H1 (cell line): ENCODE results near the gene IL27RA. TPM values are rescaled to one million over a fixed set of nuclear protein-coding genes. Genes with fewer than 3 reads are reported as not detected.

Experiments used
- CTCF ChIA-PET: fragments of 300-600 bp; sonication (Branson Sonifier 250); formaldehyde crosslinking; loops from one replicate; lab custom pipeline; 2021; ENCODE audit not compliant: partially characterized antibody; lab: Charles Lee
- POLR2A ChIA-PET: fragments of 300-600 bp; sonication (Branson Sonifier 250); formaldehyde crosslinking; loops from one replicate; lab custom pipeline; 2021; ENCODE audit warnings: inconsistent platforms; ENCODE audit not compliant: partially characterized antibody; lab: Charles Lee
- DNase-seq, 2 experiments: peaks; one replicate each; pipeline versions ENCODE4 v3.0.0 to v3.0.0-alpha.2; 2010 to 2022; ENCODE audit warnings: low spot score in 2 of 2, low read depth in 1 of 2, mixed read lengths in 1 of 2
- FAIRE-seq: peaks from 2 replicates; lab custom pipeline; 2011; peaks lifted over from hg19 to GRCh38; lab: Jason Lieb, UNC
- H2AFZ ChIP-seq: 2 replicates; pipeline ENCODE4 v1.8.1; 2012; ENCODE audit warnings: low read length, inconsistent platforms
- H2AK5ac ChIP-seq: 2 replicates; pipeline ENCODE4 v1.6.1; 2013; ENCODE audit warnings: low read depth, low read length
- H2BK120ac ChIP-seq: replicated peaks from 2 replicates; pipeline ENCODE3; 2013; ENCODE audit warnings: low read depth, low read length, inconsistent platforms
- H2BK12ac ChIP-seq: 2 replicates; pipeline ENCODE4 v1.6.1; 2013; ENCODE audit warnings: low read depth, low read length
- H2BK15ac ChIP-seq: 2 replicates; pipeline ENCODE4 v1.6.1; 2013; ENCODE audit warnings: low read length
- H2BK20ac ChIP-seq: 2 replicates; pipeline ENCODE4 v1.6.1; 2013; ENCODE audit warnings: low read length
- H2BK5ac ChIP-seq: 2 replicates; pipeline ENCODE4 v1.6.1; 2013; ENCODE audit warnings: low read depth, low read length
- H3K14ac ChIP-seq: 2 replicates; pipeline ENCODE4 v1.6.1; 2013; ENCODE audit warnings: inconsistent platforms; ENCODE audit not compliant: insufficient read length
- H3K18ac ChIP-seq: 2 replicates; pipeline ENCODE4 v1.6.1; 2013; ENCODE audit warnings: low read length; ENCODE audit errors: extremely low read depth
- H3K23ac ChIP-seq: 2 replicates; pipeline ENCODE4 v1.6.1; 2013; ENCODE audit warnings: inconsistent platforms; ENCODE audit not compliant: insufficient read length
- H3K23me2 ChIP-seq: 2 replicates; pipeline ENCODE4 v1.6.1; 2013; ENCODE audit warnings: low read depth, low read length
- H3K27ac ChIP-seq: 2 replicates; pipeline ENCODE4 v1.6.1; 2011; ENCODE audit warnings: low read depth, low read length, inconsistent platforms
- H3K27me3 ChIP-seq, 4 experiments: replicated peaks in 1 of 4; 1 replicate in 1 of 4; 2 replicates in 3 of 4; pipeline versions ENCODE4 v1.6.1 to v1.8.1; 2011 to 2013; ENCODE audit warnings: low read length in 3 of 4, mild to moderate bottlenecking in 3 of 4, inconsistent platforms in 2 of 4, mixed read lengths in 2 of 4, moderate library complexity in 1 of 4; ENCODE audit not compliant: control insufficient read depth in 3 of 4, insufficient read depth in 3 of 4; ENCODE audit errors: extremely low read depth in 1 of 4
- H3K36me3 ChIP-seq, 4 experiments: 2 replicates each; pipeline versions ENCODE4 v1.6.1 to v1.8.1; 2011 to 2013; ENCODE audit warnings: mild to moderate bottlenecking in 4 of 4, low read length in 3 of 4, moderate library complexity in 2 of 4, control low read depth in 1 of 4, inconsistent platforms in 1 of 4; ENCODE audit not compliant: insufficient read depth in 4 of 4, control insufficient read depth in 2 of 4
- H3K4ac ChIP-seq: replicated peaks from 2 replicates; pipeline ENCODE3; 2013; ENCODE audit warnings: low read length, low read depth, mixed read lengths, inconsistent platforms; ENCODE audit not compliant: insufficient read length
- H3K4me1 ChIP-seq, 4 experiments: replicated peaks in 1 of 4; 1 replicate in 1 of 4; 2 replicates in 3 of 4; pipeline versions ENCODE4 v1.6.1 to v1.8.1; 2011 to 2013; ENCODE audit warnings: low read length in 3 of 4, inconsistent platforms in 2 of 4, mixed read lengths in 1 of 4; ENCODE audit not compliant: insufficient read depth in 4 of 4, control insufficient read depth in 3 of 4
- H3K4me2 ChIP-seq, 2 experiments: 2 replicates each; pipeline versions ENCODE4 v1.6.1 to v1.8.1; 2011 to 2013; ENCODE audit warnings: low read depth in 2 of 2, low read length in 2 of 2, control low read depth in 1 of 2, inconsistent platforms in 1 of 2, mild to moderate bottlenecking in 1 of 2; ENCODE audit not compliant: insufficient read depth in 1 of 2
- H3K4me3 ChIP-seq, 4 experiments: fragments of 200-600, 300-600 bp in 1 of 4; sonication (generic), shearing (Covaris generic), sonication (Bioruptor Twin) in 1 of 4; 2 replicates each; pipeline versions ENCODE4 v1.5.1 to v1.8.1; 2011 to 2016; ENCODE audit warnings: low read length in 4 of 4, low read depth in 3 of 4, control low read depth in 2 of 4, inconsistent platforms in 2 of 4, mild to moderate bottlenecking in 2 of 4, mixed read lengths in 1 of 4, moderate library complexity in 1 of 4; ENCODE audit not compliant: insufficient read depth in 2 of 4; ENCODE audit errors: extremely low read depth in 1 of 4
- H3K56ac ChIP-seq: replicated peaks from 2 replicates; pipeline ENCODE3; 2013; ENCODE audit warnings: low read depth, mild to moderate bottlenecking, mixed read lengths, low read length, inconsistent platforms; ENCODE audit not compliant: insufficient read length
- H3K79me1 ChIP-seq: 2 replicates; pipeline ENCODE4 v1.6.1; 2013; ENCODE audit warnings: low read depth, low read length, control low read depth
- H3K79me2 ChIP-seq, 2 experiments: 2 replicates each; pipeline versions ENCODE4 v1.6.1 to v1.8.1; 2012 to 2013; ENCODE audit warnings: low read length in 2 of 2, mild to moderate bottlenecking in 2 of 2, inconsistent platforms in 1 of 2; ENCODE audit not compliant: insufficient read depth in 2 of 2, control insufficient read depth in 1 of 2
- H3K9ac ChIP-seq, 4 experiments: replicated peaks in 1 of 4; 1 replicate in 1 of 4; 2 replicates in 3 of 4; pipeline versions ENCODE4 v1.6.1 to v1.8.1; 2011 to 2013; ENCODE audit warnings: low read depth in 3 of 4, low read length in 3 of 4, control low read depth in 2 of 4, mild to moderate bottlenecking in 2 of 4, moderate library complexity in 2 of 4, inconsistent platforms in 1 of 4; ENCODE audit errors: extremely low read depth in 1 of 4
- H3K9me3 ChIP-seq, 2 experiments: 2 replicates each; pipeline versions ENCODE4 v1.6.1 to v1.8.1; 2012 to 2013; ENCODE audit warnings: mild to moderate bottlenecking in 2 of 2, moderate library complexity in 2 of 2, control low read depth in 1 of 2, inconsistent platforms in 1 of 2, low read depth in 1 of 2, low read length in 1 of 2, mixed read lengths in 1 of 2; ENCODE audit not compliant: insufficient read depth in 2 of 2
- H4K20me1 ChIP-seq, 2 experiments: replicated peaks in 1 of 2; 2 replicates each; pipeline versions ENCODE3 to v1.8.1; 2011 to 2013; ENCODE audit warnings: inconsistent platforms in 2 of 2, low read length in 2 of 2, mild to moderate bottlenecking in 1 of 2; ENCODE audit not compliant: insufficient read depth in 2 of 2, control insufficient read depth in 1 of 2
- H4K5ac ChIP-seq: 2 replicates; pipeline ENCODE4 v1.6.1; 2013; ENCODE audit warnings: low read length, low read depth, mixed read lengths, inconsistent platforms; ENCODE audit not compliant: insufficient read length
- H4K8ac ChIP-seq: 2 replicates; pipeline ENCODE4 v1.8.0; 2013; ENCODE audit warnings: mild to moderate bottlenecking, moderate library complexity, low read length, inconsistent platforms; ENCODE audit not compliant: insufficient read depth; ENCODE audit errors: extremely low read depth
- H4K91ac ChIP-seq: replicated peaks from 2 replicates; pipeline ENCODE3; 2013; ENCODE audit warnings: low read length, mixed read lengths, inconsistent platforms; ENCODE audit not compliant: insufficient read length
- ATF2 ChIP-seq: IDR thresholded peaks from 2 replicates; pipeline ENCODE4 v1.6.1; 2012; ENCODE audit warnings: low read length, inconsistent platforms
- SAP30 ChIP-seq: fragments of 300-600 bp; sonication (generic); IDR thresholded peaks from 2 replicates; pipeline ENCODE4 v1.7.1; 2012; ENCODE audit warnings: low read length, moderate library complexity, mild to moderate bottlenecking, inconsistent platforms; ENCODE audit not compliant: insufficient read depth, insufficient replicate concordance
- WGBS, 2 experiments: shearing (Covaris generic) in 1 of 2; methylation state at CpG; one replicate each; pipeline versions ENCODE4 v1.1.6 to v1.1.7; 2013 to 2015; ENCODE audit warnings: low lambda C conversion rate in 2 of 2, mixed read lengths in 2 of 2, inconsistent platforms in 1 of 2, low coverage in 1 of 2, missing lambda C conversion rate in 1 of 2; ENCODE audit not compliant: insufficient replicate concordance in 2 of 2, insufficient coverage in 1 of 2, insufficient read length in 1 of 2; ENCODE audit errors: extremely low coverage in 1 of 2, missing lambda C conversion rate in 1 of 2; 5-methylcytosine and 5-hydroxymethylcytosine counted together
- polyA plus RNA-seq, 7 experiments: library from polyadenylated mRNA; depleted of rRNA in 3 of 7; stranded (reverse) in 5 of 7; unstranded in 2 of 7; fragments of >200 nt in 5 of 7; fragments of 200-250 nt in 2 of 7; gene quantifications; 1 replicate in 5 of 7; 2 replicates in 1 of 7; 4 replicates in 1 of 7; pipeline versions ENCODE4 v1.2.1 to v1.2.3, GENCODE V29; 2011 to 2013; ENCODE audit warnings: missing spikeins in 2 of 7, mixed read lengths in 2 of 7
- total RNA-seq: library from RNA; stranded (reverse); fragmentation: NEBNext Ultra II Directional; extraction: Animal tissue kit (Norgen Biotek cat#: 25700); gene quantifications from 2 replicates; pipeline ENCODE4 v1.2.1, GENCODE V29; 2021
- TF ChIP-seq, protein P1 (sequence below): IDR thresholded peaks from 2 replicates; pipeline ENCODE4 v1.6.1; 2011; ENCODE audit warnings: low read depth, mild to moderate bottlenecking, low read length; ENCODE audit not compliant: insufficient read depth

Gene IL27RA
- total and polyA plus RNA-seq, 2 of the 8 experiments (the other 6 are each of a cell fraction or from before 2014, with no cell fraction given), result 9.9 to 14.7 TPM

DNA sequence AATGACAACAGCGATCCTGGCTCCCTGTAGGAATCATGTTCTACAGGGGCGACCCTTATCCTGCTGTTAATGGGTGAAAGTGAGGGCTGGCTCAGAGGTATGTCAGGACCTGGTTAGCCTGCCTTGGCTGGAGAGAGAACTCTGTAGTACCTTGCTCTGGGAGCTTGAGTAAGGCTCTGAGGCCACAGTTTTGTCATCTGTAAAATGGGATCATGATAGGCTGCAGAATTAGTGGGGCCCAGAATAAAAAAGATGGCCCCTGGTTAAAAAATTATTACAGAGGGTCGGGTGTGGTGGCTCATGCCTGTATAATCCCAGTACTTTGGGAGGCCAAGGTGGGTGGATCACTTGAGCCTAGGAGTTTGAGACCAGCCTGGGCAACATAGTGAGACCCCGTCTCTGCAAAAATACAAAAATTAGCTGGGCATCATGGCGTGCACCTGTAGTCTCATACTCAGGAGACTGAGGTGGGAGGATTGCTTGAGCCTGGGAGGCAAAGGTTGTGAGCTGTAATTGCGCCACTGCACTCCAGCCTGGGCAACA lies 69.5 kb downstream of the IL27RA start:
- H4K8ac ChIP-seq, result no peak overlapping the region
- no peak overlapping the region for H3K14ac ChIP-seq
- H3K4me3 ChIP-seq, result no peak overlapping the region
- WGBS, 2 experiments, result 84% methylated on average over 6 of the region's 6 CpGs; no CpG with 5 or more reads in 1 of the 2 experiments
- CTCF ChIA-PET, result interaction anchor here (0.6 to 5.3 kb wide), 4 partner anchors 9 to 371 kb away, joined by 3 to 40 read pairs (median 5); a partner anchor contains a TSS
- no peak overlapping the region for H3K9ac ChIP-seq
- no peak overlapping the region for H4K91ac ChIP-seq
- no peak overlapping the region for H3K23ac ChIP-seq
- no peak overlapping the region for H3K4me2 ChIP-seq
- H2BK12ac ChIP-seq, result no peak overlapping the region
- H3K18ac ChIP-seq, result no peak overlapping the region
- peaks cover 0 to 8% of the 10 kb centered on the region in 2 experiments for H4K20me1 ChIP-seq
- no peak overlapping the region for H2BK5ac ChIP-seq
- POLR2A ChIA-PET, result interaction anchor here (1.5 kb wide), 1 partner anchor 10 kb away, joined by 6 read pairs; a partner anchor contains a TSS
- no peak overlapping the region for H3K56ac ChIP-seq
- H2AK5ac ChIP-seq, result no peak overlapping the region
- FAIRE-seq (no peak), DNase-seq (no peak)
- H3K23me2 ChIP-seq, result no peaks in the 10 kb centered on the region
- no peak overlapping the region for H3K27ac ChIP-seq
- no peak overlapping the region for H2BK15ac ChIP-seq
- no peak overlapping the region for H3K4ac ChIP-seq
- H3K79me1 ChIP-seq, result no peaks in the 10 kb centered on the region
- H3K4me1 ChIP-seq, result no peaks in the 10 kb centered on the region
- no peaks in the 10 kb centered on the region for H3K36me3 ChIP-seq
- H2BK120ac ChIP-seq, result no peak overlapping the region
- no peaks in the 10 kb centered on the region for H3K9me3 ChIP-seq
- no peak overlapping the region for H2BK20ac ChIP-seq
- H3K79me2 ChIP-seq, result no peaks in the 10 kb centered on the region
- H2AFZ ChIP-seq, result no peak overlapping the region
- H3K27me3 ChIP-seq, result no peaks in the 10 kb centered on the region
- no peak overlapping the region for H4K5ac ChIP-seq
- TF ChIP-seq SAP30, result no peak
- no peak for TF ChIP-seq ATF2
- TF ChIP-seq, protein P1, sequence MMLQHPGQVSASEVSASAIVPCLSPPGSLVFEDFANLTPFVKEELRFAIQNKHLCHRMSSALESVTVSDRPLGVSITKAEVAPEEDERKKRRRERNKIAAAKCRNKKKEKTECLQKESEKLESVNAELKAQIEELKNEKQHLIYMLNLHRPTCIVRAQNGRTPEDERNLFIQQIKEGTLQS, result no peak
